Measurements from ENCODE around the gene MKRN1. TPM values are rescaled to one million over a fixed set of nuclear protein-coding genes. Genes with fewer than 3 reads are reported as not detected.
"Not testable (repeated sequence)": the region's sequence is repeated elsewhere in the genome, so short reads cannot be mapped to it uniquely, and the experiment has no call there.

The MKRN1 gene
- total RNA-seq, 4 donors from 2014 or later: 58.1 to 95.8 (median 79.5) TPM

DNA sequence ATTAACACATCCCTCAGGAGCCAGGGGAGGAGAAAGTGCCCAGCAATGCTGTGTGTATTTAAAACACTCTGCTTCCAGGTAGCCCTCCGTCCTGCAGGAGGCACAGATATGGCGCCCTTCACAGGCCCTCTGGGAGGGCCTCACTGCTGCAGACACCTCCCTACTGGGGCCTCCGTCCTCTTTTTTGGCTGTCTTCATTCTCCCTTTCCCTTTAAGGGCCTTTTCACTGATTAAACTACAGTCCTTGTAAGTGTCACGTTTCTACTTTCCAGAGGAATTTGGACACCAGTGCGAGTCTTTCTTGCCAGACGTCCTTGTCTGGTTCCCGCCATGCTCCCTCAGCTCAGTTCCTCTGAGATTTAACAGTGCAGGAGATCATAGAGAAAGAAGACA lies 39.7 kb upstream of the MKRN1 start:
- H3K27me3 ChIP-seq: no peaks in the 10 kb centered on the region
- TF ChIP-seq CTCF (IDR thresholded peaks at IDR 0.05) (no peak), POLR2AphosphoS5 (IDR thresholded peaks at IDR 0.05) (no peak), EP300 (IDR thresholded peaks at IDR 0.05) (no peak)
- H3K9me3 ChIP-seq: no peaks in the 10 kb centered on the region
- H3K4me1 ChIP-seq: peaks cover 12% of the 10 kb centered on the region
- 84% methylated on average over 7 of the region's 7 CpGs for WGBS
- H3K36me3 ChIP-seq: peaks cover 4% of the 10 kb centered on the region
- DNase-seq (ENCODE audit: low spot score in 2 of 2): no peak
- peak overlapping the region; percentile 56 for H3K27ac ChIP-seq
- H3K4me3 ChIP-seq: no peak overlapping the region

- Histone ChIP-seq H3K36me3 (peaks cover 4% of the 10 kb centered on the region), H3K4me1 (peaks cover 12% of the 10 kb centered on the region)
- WGBS: 78% methylated on average over 15 of the region's 15 CpGs
Measured at GRCh38 chr7:140518370-140519006, 39.2 kb upstream of the MKRN1 start.

DNA sequence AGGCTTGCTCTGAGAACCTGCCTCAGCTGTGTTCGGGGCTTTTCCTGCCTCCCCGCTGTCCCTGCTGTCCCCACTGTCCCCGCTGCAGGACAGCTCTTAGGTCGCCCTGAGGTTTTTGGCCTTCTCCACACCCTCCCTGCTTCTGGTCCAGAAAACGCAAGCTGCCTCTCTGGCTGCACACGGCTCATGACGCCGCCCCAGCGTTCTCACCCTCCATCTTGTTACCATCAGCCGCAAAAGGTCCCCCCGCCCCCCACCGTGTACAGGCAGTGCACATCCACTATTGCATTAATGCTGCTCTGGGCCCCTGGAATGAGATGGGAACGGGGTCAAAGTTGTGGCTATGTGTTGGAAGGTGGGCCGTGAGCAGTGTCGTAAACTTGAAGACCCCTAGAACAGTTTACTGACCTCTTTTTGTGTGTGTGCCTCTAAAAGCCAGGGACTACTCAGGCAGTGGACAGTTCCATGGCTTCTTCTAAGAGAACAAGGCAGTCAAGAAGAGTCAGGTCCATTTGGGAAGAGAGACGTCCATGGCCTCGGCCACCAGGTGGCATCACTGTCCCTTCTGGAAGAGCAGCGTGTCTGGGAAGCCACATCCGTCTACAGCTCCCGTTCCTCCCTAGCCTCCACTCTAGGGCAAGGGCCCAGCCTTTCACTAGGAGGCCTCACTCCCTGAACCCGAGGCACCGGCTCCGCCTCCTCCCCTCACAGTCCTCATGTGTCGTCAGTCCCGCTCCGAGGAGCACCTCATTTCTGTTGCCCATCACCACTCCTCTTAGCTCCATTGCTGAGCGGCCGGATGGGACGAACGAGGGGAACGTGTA lies 38.5 kb upstream of the MKRN1 start:
- Histone ChIP-seq H3K36me3 (peaks cover 4% of the 10 kb centered on the region), H3K27me3 (no peaks in the 10 kb centered on the region), H3K4me3 (no peak overlapping the region), H3K9me3 (no peaks in the 10 kb centered on the region), H3K27ac (peak overlapping the region; percentile 56), H3K4me1 (peaks cover 12% of the 10 kb centered on the region)
- WGBS: 50% methylated on average over 31 of the region's 31 CpGs
- no peak for TF ChIP-seq EP300 (IDR thresholded peaks at IDR 0.05)
- TF ChIP-seq POLR2A (IDR thresholded peaks at IDR 0.05): no peak
- peak; percentile 58 to 79 for TF ChIP-seq CTCF (IDR thresholded peaks at IDR 0.05)
- TF ChIP-seq POLR2AphosphoS5 (IDR thresholded peaks at IDR 0.05): peak in 1 of 3 donors; percentile 38
- peak; percentile 91 to 92 for DNase-seq (ENCODE audit: low spot score in 2 of 2)

More at GRCh38 chr7:140518370-140519006, 39.2 kb upstream of the MKRN1 start:
- TF ChIP-seq POLR2A (IDR thresholded peaks at IDR 0.05): no peak
- no peak for TF ChIP-seq EP300 (IDR thresholded peaks at IDR 0.05)
- TF ChIP-seq POLR2AphosphoS5 (IDR thresholded peaks at IDR 0.05): no peak
- no peak for TF ChIP-seq CTCF (IDR thresholded peaks at IDR 0.05)
- Histone ChIP-seq H3K27me3 (no peaks in the 10 kb centered on the region), H3K9me3 (no peaks in the 10 kb centered on the region), H3K27ac (peak overlapping the region; percentile 56), H3K4me3 (no peak overlapping the region)
- no peak for DNase-seq (ENCODE audit: low spot score in 2 of 2)

DNA sequence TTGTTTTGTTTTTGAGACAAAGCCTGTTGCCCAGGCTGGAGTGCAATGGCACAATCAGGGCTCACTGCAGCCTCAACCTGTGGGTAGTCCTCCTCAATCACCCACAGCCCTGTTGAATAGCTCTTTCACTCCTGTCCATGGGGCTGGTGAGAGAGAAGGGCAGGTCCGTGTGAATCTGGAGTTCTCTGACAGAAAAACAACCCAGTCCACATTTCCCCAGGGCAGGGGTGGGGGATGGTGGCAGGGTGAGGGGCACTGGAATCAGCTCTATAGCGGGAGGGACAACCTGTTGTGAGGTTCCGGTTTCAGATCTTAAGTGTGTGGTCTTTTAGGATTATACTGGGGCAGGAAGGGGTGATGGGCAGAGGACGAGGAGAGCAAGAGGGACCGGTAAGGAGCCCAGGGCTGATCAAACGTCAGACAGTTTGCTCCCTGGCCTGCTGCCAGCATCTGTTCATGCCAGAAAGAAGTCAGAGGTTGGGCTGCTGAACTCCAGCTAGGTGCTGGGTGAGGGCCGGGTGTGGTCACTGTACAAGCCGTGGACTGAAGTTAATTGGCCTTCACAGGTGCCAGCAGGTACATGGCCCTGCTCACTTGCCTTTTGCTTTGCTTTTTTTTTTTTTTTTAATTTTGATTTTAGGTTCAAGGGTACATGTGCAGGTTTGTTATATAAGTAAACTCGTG lies 33.2 kb upstream of the MKRN1 start:
- DNase-seq (ENCODE audit: low spot score in 2 of 2): no peak
- no peaks in the 10 kb centered on the region for H3K9me3 ChIP-seq
- no peak overlapping the region for H3K4me3 ChIP-seq
- TF ChIP-seq EP300 (IDR thresholded peaks at IDR 0.05) (no peak), POLR2A (IDR thresholded peaks at IDR 0.05) (no peak), CTCF (IDR thresholded peaks at IDR 0.05) (no peak), POLR2AphosphoS5 (IDR thresholded peaks at IDR 0.05) (no peak)
- H3K36me3 ChIP-seq: no peaks in the 10 kb centered on the region
- no peaks in the 10 kb centered on the region for H3K27me3 ChIP-seq
- H3K4me1 ChIP-seq: no peaks in the 10 kb centered on the region
- WGBS: 30% methylated on average over 9 of the region's 9 CpGs
- H3K27ac ChIP-seq: no peak overlapping the region

DNA sequence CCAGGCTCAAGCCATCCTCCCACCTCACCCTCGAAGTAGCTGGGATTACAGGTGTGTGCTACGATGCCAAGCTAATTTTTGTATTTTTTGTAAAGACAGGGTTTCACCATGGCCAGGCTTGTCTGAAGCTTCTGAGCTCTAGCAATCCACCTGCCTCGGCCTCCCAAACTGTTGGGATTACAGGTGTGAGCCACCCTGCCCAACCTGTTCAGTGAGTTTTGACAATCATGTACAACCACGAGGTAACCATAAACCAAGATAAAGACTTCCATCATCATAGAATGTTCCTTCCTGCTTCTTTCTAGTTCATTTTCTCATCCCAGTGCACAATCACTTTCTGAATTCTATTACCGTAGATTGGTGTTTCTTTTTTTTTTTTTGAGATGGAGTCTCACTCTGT lies 30.5 kb upstream of the MKRN1 start:
- DNase-seq (ENCODE audit: low spot score in 2 of 2): no peak
- 80% methylated on average over 4 of the region's 5 CpGs for WGBS
- TF ChIP-seq POLR2A (IDR thresholded peaks at IDR 0.05): no peak
- no peak for TF ChIP-seq EP300 (IDR thresholded peaks at IDR 0.05)
- H3K36me3 ChIP-seq: no peaks in the 10 kb centered on the region
- H3K27me3 ChIP-seq: no peaks in the 10 kb centered on the region
- no peaks in the 10 kb centered on the region for H3K4me1 ChIP-seq
- no peaks in the 10 kb centered on the region for H3K9me3 ChIP-seq
- H3K27ac ChIP-seq: no peak overlapping the region
- no peak overlapping the region for H3K4me3 ChIP-seq

DNA sequence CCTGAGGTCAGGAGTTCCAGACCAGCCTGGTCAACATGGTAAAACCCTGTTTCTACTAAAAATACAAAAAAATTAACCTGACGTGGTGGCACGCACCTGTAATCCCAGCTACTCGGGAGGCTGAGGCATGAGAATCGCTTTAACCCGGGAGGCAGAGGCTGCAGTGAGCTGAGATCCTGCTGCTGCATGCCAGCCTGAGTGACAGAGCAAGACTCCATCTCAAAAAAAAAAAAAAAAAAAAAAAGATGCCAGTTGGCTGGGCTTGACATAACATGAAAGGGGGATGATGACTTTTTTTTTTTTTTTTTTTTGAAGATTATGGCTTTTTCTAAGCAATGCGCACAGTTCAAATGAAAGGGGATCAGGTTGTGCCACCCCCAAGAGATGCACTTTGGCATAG lies 28.3 kb upstream of the MKRN1 start:
- WGBS: 76% methylated on average over 6 of the region's 6 CpGs
- not testable (repeated sequence) for H3K27ac ChIP-seq; H3K27me3 ChIP-seq; H3K4me1 ChIP-seq; H3K4me3 ChIP-seq; DNase-seq (ENCODE audit: low spot score in 2 of 2); H3K9me3 ChIP-seq; H3K36me3 ChIP-seq

Measured in suprapubic skin (tissue), 4 donors.